GM21381 (cell line): Measurements from ENCODE around the gene BMP7.

ENCODE experiments used
- ATAC-seq: cut with Tn5 transposase; IDR thresholded peaks from one replicate; pipeline ENCODE4 v1.9.1; 2021; ENCODE audit warnings: mild to moderate bottlenecking, moderate library complexity; ENCODE audit not compliant: unreplicated experiment

Gene BMP7

GRCh38 chr20:57236813-57237584 is 29.4 kb downstream of the BMP7 start:
- ATAC-seq = no peak

GRCh38 chr20:57234556-57235251 is 31.7 kb downstream of the BMP7 start:
- no peak for ATAC-seq

- no peak for ATAC-seq
These were observed 34.5 kb downstream of the BMP7 start for GRCh38 chr20:57231951-57232428.

- no peak for ATAC-seq
These were observed 35.3 kb downstream of the BMP7 start for GRCh38 chr20:57231161-57231560.

GRCh38 chr20:57230247-57230646 is 36.2 kb downstream of the BMP7 start:
- ATAC-seq = no peak

GRCh38 chr20:57229490-57229889 is 37.0 kb downstream of the BMP7 start:
- no peak for ATAC-seq

- ATAC-seq = no peak
These were observed 40.6 kb downstream of the BMP7 start for GRCh38 chr20:57225830-57226229.

GRCh38 chr20:57225197-57225733 is 41.2 kb downstream of the BMP7 start:
- no peak for ATAC-seq

DNA sequence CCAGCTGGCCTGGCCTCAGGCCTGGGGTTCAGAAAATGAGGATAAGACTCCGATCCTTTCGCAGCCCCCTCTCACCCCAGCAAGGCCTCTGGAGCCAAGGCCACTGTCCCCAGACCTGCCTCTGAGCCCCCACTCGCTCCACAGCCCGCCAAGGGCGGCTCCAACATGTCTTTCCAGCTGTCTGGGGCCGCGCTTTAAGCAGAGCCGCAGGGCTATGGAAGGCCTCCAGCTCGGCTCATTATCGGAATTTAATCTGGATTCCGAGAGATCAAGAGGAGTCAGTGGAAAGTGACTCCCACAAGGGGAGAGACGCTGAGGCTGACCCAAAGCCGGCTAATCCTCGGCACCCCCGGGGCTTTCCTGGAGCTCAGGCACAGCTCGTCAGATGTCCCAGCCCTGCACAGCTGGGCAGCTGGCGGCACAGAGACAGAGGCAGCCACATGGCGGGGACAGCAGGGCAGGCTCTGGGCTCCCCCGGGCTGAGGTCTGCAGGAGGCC is 41.8 kb downstream of the BMP7 start:
- ATAC-seq = no peak

DNA sequence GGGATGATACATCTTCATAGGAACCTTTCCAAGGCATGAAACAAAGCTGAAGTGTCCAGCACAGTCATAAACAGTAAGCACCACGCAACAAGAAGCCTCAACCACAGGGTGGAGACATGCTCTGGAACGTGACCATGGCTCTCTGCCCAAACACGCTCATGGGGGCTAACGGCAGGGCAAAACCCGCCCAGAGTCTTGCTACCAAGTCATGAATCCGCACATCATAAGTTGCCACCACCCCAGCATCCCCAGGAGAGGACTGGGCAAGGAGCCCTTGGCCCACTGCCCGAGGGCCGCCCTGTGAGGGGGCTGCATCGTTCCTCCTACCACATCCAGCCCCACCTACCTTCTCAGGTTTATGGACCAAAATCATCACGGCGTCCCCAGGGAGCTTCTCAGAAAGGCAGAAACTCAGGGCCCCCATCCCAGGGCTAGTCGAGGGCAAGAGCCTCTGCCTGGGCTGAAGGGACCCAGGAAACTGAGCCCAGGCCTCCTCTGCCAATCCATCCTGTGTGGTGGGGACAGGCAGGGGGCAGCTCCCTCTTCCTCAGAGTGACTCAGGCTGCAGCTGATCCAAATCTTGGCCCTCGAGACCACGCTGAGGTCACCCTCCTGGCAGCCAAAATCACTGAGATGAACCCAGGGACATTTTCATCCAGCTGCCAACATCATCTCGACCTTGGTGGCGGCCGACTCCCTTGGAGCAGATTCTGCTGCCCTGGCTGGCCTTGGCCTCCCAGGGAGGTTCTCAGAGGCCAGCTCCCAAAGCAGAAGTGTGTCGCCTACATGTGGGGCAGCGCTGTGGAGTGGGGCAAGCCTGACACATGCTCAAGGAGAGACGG is 42.6 kb downstream of the BMP7 start:
- ATAC-seq = no peak

- no peak for ATAC-seq
These were observed 43.9 kb downstream of the BMP7 start for GRCh38 chr20:57222631-57222950.

GRCh38 chr20:57221916-57222630 is 44.4 kb downstream of the BMP7 start:
- no peak for ATAC-seq

- ATAC-seq = no peak
These were observed 45.9 kb downstream of the BMP7 start for GRCh38 chr20:57220337-57221145.

- ATAC-seq = no peak
These were observed 47.3 kb downstream of the BMP7 start for GRCh38 chr20:57219071-57219677.

GRCh38 chr20:57218489-57218888 is 48.0 kb downstream of the BMP7 start:
- ATAC-seq = no peak

DNA sequence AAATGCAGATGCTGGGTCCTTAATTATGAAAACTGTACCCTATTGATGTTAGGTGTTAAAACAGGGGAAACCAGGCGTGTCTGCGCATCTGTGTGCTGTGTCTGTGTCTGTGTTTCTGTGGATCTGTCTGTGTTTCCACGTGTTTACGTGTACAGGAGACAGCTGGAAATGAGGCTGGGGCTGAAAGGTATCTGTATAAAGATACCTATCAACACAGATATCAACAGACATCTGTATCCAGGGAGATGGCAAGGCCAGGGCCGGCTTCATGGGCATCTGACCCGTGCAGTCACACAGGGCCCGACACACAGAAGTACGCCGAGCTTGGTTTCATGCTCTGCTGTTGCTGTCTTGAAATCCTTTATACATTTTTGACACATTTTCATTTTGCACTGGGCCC is 48.6 kb downstream of the BMP7 start:
- no peak for ATAC-seq

GRCh38 chr20:57216669-57217068 is 49.8 kb downstream of the BMP7 start:
- no peak for ATAC-seq

- ATAC-seq = no peak
These were observed 50.5 kb downstream of the BMP7 start for GRCh38 chr20:57215826-57216471.

DNA sequence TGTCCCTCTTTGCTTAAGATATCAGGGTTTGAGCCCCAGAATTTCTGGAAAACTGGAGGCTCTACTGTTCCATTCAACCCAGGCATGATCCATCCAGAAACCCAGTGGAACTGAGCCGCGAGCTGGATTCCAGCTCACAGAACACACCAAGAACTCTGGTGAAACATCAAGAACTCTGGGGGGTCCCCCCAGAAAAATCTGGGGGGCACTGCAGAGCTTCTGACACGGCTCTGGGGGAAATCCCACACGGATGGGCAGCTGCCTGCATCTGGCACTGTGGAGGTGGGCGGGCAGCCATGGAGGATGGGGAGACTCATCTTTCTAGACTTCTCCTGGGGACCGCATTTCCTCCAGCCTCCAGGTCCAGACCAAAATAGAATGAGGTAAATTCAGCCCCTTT is 51.0 kb downstream of the BMP7 start:
- ATAC-seq = no peak
